Stimulated activated CD8-positive, alpha-beta memory T cell treated with anti-CD3 and anti-CD28 coated beads, Interleukin-15, amount 100 ng/mL, for 1 hour (primary cell): ENCODE data around the gene GAPDH.
A peak's percentile ranks its signal among the peaks of the same experiment; 100 is the strongest.

ENCODE experiments used
- DNase-seq: peaks from one replicate; pipeline ENCODE4 v3.0.0-alpha.2; 2020; ENCODE audit warnings: low read depth

The GAPDH gene

DNA sequence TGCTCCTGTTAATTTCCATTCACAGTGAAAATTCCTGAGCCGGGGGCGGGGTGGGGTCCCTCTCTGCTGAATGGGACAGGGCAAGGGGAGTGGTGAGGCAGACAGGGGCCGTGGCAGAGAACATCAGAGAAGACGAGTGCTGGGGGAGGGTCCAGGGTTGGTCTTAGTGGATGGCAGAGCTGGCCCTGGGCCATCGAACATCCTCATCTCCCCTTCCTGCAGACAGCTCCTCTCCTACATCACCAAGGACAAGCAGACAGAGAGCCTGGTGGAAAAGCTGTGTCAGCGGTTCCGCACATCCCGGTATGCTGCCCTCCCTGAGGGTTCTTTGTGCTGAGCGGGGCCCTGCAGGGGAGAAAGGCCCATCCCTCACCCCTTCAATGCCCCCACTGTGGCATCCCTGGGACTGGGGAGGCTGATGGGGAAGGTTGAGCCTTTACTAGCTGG lies 5.0 kb upstream of the GAPDH start:
- DNase-seq = no peak

DNA sequence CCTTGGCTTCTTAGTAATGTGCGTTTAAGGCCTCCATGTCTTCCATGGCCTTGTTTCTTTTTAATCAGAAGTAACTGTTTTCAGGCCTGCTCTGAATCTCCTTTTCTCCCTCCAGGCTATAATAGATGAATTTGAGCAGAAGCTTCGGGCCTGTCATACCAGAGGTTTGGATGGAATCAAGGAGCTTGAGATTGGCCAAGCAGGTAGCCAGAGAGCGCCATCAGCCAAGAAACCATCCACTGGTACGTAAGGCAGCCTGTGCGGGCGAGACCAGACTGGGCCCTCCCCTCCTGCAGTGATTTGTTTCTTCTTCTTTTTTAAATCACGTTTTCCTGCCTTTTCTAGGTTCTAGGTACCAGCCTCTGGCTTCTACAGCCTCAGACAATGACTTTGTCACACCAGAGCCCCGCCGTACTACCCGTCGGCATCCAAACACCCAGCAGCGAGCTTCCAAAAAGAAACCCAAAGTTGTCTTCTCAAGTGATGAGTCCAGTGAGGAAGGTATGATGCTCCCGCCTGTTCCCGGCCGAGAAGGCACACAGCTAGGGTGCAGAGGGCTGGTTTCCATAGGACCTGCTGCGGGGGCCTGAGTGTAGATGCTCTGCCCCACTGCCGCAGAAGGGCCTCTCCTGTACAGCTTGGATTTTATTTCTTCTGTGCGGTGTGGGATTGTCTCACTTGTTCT lies 3.6 kb upstream of the GAPDH start:
- no peak for DNase-seq

DNA sequence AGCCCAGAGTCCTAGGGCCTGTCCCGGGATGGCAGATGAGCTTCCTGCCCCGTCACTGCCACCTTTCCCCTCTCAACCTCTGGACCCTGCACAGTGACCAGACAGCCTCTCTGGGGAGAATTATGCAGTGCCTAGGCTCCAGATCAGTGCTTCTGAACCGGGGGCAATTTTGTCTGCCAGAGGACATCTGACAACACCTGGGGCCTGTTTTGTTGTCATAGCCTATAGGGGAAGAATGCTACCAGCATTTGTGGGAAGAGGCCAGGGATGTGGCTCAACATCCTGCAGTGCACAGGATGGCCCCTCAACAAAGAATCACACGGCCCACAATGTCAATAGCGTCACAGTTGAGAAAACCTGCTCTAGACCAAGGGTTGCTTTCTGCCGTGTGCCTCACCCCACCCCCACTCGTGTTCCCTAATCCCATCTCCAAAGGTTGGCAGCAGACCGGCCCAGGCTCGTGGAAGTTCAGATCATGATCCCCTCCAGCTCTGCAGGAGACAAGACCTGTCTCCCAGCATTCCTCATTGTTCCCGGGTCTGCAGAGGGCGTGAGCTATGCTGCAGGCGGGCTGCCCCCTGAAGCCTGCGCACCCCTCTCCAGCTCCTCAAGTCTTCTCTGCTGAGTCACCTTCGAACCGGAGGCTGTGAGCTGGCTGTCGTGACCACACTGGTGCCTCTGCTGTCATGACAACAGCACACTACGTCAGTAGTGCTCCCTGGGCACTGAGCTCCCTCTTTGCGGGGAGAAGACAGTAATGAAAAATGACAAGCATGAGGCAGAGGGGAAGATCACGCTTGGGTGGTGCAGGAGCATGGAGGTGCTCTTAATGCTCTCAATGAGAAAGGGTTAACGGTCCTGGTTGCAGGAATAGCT lies 2.0 kb upstream of the GAPDH start:
- DNase-seq = peak; percentile 62

DNA sequence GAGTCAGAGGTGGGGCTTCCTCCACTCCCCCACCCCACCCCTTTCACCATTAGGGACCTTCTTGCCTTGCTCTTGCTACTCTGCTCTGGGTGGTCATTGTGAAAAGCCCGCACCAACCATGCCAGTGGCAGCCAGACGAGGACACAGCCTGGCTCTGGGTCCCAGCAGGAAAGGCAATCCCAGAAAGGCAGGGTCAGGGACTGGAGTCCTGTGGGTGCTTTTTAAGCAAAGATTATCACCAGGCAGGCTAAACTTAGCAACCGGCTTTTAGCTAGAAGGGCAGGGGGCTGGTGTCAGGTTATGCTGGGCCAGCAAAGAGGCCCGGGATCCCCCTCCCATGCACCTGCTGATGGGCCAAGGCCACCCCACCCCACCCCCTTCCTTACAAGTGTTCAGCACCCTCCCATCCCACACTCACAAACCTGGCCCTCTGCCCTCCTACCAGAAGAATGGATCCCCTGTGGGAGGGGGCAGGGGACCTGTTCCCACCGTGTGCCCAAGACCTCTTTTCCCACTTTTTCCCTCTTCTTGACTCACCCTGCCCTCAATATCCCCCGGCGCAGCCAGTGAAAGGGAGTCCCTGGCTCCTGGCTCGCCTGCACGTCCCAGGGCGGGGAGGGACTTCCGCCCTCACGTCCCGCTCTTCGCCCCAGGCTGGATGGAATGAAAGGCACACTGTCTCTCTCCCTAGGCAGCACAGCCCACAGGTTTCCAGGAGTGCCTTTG lies 1.2 kb upstream of the GAPDH start:
- no peak for DNase-seq

DNA sequence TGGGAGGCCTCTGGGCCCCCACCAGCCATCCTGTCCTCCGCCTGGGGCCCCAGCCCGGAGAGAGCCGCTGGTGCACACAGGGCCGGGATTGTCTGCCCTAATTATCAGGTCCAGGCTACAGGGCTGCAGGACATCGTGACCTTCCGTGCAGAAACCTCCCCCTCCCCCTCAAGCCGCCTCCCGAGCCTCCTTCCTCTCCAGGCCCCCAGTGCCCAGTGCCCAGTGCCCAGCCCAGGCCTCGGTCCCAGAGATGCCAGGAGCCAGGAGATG lies 729 bp upstream of the GAPDH start:
- no peak for DNase-seq

DNA sequence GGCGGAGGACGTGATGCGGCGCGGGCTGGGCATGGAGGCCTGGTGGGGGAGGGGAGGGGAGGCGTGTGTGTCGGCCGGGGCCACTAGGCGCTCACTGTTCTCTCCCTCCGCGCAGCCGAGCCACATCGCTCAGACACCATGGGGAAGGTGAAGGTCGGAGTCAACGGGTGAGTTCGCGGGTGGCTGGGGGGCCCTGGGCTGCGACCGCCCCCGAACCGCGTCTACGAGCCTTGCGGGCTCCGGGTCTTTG lies 303 bp downstream of the GAPDH start:
- DNase-seq = no peak

DNA sequence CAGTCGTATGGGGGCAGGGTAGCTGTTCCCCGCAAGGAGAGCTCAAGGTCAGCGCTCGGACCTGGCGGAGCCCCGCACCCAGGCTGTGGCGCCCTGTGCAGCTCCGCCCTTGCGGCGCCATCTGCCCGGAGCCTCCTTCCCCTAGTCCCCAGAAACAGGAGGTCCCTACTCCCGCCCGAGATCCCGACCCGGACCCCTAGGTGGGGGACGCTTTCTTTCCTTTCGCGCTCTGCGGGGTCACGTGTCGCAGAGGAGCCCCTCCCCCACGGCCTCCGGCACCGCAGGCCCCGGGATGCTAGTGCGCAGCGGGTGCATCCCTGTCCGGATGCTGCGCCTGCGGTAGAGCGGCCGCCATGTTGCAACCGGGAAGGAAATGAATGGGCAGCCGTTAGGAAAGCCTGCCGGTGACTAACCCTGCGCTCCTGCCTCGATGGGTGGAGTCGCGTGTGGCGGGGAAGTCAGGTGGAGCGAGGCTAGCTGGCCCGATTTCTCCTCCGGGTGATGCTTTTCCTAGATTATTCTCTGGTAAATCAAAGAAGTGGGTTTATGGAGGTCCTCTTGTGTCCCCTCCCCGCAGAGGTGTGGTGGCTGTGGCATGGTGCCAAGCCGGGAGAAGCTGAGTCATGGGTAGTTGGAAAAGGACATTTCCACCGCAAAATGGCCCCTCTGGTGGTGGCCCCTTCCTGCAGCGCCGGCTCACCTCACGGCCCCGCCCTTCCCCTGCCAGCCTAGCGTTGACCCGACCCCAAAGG lies 804 bp downstream of the GAPDH start:
- DNase-seq = peak; percentile 42

DNA sequence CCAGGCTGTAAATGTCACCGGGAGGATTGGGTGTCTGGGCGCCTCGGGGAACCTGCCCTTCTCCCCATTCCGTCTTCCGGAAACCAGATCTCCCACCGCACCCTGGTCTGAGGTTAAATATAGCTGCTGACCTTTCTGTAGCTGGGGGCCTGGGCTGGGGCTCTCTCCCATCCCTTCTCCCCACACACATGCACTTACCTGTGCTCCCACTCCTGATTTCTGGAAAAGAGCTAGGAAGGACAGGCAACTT lies 1.3 kb downstream of the GAPDH start:
- DNase-seq = no peak

DNA sequence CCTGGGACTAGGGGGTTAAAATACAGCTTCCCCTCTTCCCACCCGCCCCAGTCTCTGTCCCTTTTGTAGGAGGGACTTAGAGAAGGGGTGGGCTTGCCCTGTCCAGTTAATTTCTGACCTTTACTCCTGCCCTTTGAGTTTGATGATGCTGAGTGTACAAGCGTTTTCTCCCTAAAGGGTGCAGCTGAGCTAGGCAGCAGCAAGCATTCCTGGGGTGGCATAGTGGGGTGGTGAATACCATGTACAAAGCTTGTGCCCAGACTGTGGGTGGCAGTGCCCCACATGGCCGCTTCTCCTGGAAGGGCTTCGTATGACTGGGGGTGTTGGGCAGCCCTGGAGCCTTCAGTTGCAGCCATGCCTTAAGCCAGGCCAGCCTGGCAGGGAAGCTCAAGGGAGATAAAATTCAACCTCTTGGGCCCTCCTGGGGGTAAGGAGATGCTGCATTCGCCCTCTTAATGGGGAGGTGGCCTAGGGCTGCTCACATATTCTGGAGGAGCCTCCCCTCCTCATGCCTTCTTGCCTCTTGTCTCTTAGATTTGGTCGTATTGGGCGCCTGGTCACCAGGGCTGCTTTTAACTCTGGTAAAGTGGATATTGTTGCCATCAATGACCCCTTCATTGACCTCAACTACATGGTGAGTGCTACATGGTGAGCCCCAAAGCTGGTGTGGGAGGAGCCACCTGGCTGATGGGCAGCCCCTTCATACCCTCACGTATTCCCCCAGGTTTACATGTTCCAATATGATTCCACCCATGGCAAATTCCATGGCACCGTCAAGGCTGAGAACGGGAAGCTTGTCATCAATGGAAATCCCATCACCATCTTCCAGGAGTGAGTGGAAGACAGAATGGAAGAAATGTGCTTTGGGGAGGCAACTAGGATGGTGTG lies 1.9 kb downstream of the GAPDH start:
- DNase-seq = no peak

DNA sequence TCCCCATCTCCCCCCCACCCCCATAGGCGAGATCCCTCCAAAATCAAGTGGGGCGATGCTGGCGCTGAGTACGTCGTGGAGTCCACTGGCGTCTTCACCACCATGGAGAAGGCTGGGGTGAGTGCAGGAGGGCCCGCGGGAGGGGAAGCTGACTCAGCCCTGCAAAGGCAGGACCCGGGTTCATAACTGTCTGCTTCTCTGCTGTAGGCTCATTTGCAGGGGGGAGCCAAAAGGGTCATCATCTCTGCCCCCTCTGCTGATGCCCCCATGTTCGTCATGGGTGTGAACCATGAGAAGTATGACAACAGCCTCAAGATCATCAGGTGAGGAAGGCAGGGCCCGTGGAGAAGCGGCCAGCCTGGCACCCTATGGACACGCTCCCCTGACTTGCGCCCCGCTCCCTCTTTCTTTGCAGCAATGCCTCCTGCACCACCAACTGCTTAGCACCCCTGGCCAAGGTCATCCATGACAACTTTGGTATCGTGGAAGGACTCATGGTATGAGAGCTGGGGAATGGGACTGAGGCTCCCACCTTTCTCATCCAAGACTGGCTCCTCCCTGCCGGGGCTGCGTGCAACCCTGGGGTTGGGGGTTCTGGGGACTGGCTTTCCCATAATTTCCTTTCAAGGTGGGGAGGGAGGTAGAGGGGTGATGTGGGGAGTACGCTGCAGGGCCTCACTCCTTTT lies 2.7 kb downstream of the GAPDH start:
- no peak for DNase-seq

DNA sequence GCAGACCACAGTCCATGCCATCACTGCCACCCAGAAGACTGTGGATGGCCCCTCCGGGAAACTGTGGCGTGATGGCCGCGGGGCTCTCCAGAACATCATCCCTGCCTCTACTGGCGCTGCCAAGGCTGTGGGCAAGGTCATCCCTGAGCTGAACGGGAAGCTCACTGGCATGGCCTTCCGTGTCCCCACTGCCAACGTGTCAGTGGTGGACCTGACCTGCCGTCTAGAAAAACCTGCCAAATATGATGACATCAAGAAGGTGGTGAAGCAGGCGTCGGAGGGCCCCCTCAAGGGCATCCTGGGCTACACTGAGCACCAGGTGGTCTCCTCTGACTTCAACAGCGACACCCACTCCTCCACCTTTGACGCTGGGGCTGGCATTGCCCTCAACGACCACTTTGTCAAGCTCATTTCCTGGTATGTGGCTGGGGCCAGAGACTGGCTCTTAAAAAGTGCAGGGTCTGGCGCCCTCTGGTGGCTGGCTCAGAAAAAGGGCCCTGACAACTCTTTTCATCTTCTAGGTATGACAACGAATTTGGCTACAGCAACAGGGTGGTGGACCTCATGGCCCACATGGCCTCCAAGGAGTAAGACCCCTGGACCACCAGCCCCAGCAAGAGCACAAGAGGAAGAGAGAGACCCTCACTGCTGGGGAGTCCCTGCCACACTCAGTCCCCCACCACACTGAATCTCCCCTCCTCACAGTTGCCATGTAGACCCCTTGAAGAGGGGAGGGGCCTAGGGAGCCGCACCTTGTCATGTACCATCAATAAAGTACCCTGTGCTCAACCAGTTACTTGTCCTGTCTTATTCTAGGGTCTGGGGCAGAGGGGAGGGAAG lies 3.5 kb downstream of the GAPDH start:
- peak; percentile 70 for DNase-seq

DNA sequence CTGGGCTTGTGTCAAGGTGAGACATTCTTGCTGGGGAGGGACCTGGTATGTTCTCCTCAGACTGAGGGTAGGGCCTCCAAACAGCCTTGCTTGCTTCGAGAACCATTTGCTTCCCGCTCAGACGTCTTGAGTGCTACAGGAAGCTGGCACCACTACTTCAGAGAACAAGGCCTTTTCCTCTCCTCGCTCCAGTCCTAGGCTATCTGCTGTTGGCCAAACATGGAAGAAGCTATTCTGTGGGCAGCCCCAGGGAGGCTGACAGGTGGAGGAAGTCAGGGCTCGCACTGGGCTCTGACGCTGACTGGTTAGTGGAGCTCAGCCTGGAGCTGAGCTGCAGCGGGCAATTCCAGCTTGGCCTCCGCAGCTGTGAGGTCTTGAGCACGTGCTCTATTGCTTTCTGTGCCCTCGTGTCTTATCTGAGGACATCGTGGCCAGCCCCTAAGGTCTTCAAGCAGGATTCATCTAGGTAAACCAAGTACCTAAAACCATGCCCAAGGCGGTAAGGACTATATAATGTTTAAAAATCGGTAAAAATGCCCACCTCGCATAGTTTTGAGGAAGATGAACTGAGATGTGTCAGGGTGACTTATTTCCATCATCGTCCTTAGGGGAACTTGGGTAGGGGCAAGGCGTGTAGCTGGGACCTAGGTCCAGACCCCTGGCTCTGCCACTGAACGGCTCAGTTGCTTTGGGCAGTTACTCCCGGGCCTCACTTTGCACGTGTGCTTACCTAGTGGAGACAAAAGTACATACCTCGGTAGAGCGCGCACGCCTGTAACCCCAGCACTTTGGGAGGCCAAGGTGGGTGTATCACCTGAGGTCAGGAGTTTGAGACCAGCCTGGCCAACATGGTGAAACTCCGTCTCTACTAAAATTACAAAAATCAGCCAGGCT lies 4.3 kb downstream of the GAPDH start:
- DNase-seq = no peak

DNA sequence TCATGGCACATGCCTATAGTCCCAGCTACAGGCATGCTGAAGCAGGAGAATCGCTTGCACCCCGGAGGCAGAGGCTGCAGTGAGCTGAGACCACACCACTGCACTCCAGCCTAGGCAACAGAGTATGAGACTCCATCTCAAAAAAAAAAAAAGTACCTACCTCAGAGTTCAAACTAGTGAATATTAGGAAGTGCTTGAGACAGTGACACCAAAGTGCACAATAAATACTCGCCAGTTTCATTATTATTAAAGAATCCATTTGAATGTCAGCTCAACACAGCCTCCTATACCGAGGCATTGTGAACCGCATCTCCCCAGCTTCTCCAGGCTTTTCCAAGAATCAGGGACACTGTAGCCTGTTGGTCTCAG lies 5.0 kb downstream of the GAPDH start:
- DNase-seq = no peak

DNA sequence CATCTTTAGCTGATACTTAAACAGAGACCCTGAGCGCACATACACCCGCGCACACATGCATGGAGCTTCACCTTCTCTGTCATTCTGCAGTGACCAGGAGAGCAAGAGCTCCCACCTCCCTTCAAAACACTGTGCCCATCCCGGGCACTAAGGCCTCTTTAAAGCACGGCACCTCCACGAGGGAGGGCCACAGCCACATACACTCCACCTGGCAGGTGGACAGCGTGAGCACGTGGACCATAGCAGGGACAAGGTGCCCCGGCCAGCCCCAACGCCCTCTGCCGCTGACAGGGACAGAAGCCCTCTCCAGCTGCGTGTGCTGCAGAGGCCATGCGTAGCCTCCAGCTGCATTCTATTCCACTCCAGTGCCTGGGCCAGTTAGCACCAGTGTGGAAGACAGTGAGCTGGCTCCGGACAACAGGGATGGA lies 5.4 kb downstream of the GAPDH start:
- no peak for DNase-seq

DNA sequence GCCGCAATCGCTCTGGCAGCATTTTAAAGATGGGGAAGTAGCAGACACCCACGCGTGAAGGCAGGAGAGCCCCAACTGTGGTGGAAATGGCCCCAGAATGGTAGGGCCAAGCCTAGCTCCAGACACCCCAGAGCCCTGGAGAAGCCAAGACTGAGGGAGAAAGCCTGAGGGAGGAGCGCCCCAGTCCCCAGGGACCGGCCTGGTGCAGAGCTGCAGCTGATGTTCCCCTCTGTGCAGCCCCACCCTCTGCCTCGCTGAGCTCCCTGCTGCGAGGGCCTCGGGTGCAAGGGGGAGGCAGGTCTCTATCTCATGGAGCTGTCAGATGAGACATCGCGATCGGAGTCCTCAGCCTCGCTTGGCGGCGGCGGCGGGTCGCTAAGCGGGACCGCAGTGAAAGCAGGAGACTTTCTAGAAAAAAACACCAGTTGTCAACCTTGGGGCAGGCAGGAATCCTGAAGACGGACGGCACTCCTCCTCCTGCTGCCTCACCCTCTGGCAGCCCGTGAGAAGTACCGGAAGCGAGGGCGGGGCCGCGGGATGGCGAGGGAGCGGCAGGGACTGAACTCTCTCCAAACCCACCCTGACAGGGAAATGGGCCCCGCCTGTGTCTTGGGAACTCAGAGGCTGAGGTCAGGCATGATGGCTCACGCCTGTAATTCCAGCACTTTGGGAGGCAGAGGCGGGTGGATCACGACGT lies 6.0 kb downstream of the GAPDH start:
- DNase-seq = no peak

DNA sequence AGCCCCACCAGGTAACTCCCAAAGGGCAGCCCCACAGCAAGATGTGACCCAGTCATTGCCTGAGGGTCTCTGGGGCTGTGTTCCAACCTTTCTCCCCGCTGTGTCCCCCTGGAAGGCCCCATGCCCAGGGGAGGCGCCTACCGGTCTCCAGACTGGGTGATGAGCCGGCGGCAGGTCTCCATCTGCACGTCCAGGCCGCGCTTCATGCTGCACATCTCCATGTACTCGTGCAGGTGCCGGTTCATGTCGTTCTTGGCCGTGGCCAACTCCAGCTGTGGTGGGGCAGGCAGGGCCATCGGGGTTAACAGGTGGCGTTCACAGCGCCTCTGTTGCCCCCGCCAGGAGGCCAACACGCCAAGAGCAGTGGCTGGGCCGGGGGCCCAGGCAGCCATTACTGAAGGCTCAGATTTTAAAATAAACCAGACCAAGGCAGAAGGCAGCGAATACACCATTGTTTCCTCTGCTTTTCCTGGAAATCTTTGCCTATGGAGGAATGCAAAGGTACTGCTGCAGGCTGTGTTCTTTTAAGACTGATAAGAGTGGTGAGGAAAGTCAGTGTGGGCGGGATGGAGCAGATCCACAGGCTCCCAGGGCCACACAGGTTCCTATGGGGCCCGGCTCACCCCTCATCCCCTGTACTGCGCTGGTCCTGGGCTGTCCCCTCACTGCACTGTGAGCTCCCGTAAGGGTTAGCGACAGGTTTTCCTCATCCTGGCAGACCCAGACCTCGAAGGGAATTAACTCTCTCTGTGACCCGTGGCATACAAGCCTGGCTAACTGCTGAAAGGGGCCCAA lies 7.3 kb downstream of the GAPDH start:
- DNase-seq = no peak

DNA sequence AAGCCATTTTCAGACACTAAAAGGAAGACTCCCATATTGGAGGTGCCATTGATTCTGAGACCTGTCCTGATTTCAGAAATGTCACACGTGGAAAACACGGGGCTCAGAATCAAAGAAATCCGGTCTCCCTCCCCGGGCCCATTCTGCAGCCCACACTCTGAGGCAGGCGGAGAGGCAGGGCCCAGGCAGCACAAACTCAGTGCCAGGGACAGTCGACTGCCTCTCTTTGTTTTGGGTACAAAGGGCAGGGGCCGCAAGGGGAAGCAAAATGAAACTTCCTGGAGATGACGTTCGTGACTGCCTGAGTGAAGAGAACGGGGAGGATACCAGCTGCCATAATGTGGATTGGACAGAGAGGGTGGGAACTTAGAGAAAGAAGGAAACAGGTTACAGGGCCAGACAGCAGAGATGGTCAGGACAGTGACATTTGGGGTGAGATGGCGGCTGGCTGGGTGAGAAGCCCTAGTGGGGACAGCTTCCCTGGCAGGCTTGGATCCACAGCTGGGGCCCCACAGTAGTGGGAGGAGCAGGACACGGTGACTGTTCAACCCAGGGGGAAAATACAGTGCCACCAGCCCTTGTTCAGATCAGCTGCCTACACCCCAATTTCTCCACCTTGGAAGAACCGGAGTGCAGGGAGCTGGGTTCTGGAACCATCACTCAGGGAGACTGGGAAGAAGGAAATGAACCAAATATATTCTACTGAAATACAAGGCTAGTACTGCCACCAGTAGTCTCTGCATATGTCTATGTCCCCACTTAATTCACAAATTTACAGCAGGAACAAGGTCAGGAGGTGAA lies 8.1 kb downstream of the GAPDH start:
- DNase-seq = no peak
